ENCODE measurements around the gene LRRC2. TPM values are rescaled to one million over a fixed set of nuclear protein-coding genes. Genes with fewer than 3 reads are reported as not detected.

LRRC2 gene
- total and polyA plus RNA-seq, 2 of the 13 experiments (the other 11 are each of a cell fraction or from before 2014, with no cell fraction given) = 0.27 to 0.58 TPM

DNA sequence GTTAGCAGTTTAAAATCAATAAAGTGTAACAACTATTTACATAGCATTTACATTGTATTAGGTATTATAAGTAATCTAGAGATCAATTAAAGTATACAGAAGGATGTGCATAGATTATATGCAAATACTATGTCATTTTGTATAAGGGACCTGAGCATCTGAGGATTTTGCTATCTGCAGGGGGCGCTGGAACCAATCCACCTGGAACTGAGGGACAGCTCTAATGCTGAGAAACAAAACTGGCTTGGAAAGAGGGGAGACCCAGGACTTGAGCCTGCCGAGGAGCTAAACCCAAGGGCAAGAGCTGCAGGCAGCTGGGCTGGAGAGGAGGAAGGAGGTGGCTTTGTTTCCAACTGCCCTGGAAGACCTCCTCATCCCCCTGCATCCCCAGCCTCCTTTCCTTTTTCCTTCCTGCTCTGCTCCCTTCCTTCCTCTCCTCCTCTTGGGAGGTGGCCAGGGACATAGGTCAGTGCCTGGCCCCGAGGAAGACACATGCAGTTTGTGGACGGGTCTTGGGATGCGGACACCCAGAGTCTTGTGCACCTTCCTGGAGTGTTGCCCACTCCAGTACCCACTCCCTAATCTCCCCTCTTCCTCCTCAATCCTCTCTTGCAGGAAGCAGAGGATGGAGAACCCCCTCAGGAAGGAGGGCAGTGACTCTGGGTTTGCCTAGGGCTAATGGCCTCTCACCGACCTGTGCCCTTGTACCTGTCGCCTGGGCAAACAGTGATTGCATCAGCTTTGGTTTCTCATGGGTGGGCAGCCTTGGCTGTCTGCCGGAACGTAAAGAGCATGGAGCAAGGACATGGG is 69.2 kb downstream of the LRRC2 start:
- ChIA-PET POLR2A (no interaction called here), CTCF (ENCODE audit: low intra/inter-chr PET ratio, low total read pairs) (interaction anchor here (1.3 kb wide), 1 partner anchor 8 kb away, joined by 3 read pairs; no protein-coding TSS in a partner anchor)
- no TSS peak for BruUV-seq (replicated peaks)
- H3K4me1 ChIP-seq (ENCODE audit: insufficient read depth, low read length) = peaks cover 13% of the 10 kb centered on the region
- no peaks in the 10 kb centered on the region for H3K36me3 ChIP-seq (replicated peaks in 1 of 2; ENCODE audit: control insufficient read depth in 1 of 2, insufficient read depth in 2 of 2, low read length in 2 of 2)
- H3K4me2 ChIP-seq (ENCODE audit: low read depth, low read length) = peak overlapping the region; percentile 34
- H3K27me3 ChIP-seq (ENCODE audit: control insufficient read depth in 1 of 2, insufficient read depth in 2 of 2, low read length in 2 of 2) = peaks cover 0 to 1% of the 10 kb centered on the region in 2 experiments; a peak in 1 of 5 replicates
- H3K79me2 ChIP-seq (ENCODE audit: insufficient read depth, low read length) = no peaks in the 10 kb centered on the region
- ATAC-seq = peak; percentile 62
- no peak overlapping the region for H3K4me3 ChIP-seq (replicated peaks in 1 of 3; ENCODE audit: insufficient read depth in 1 of 3, low read depth in 2 of 3, low read length in 3 of 3)
- no peak overlapping the region for H3K9ac ChIP-seq (ENCODE audit: insufficient read depth, low read depth, low read length)
- H3K9me3 ChIP-seq (ENCODE audit: low read length) = no peaks in the 10 kb centered on the region
- H2AFZ ChIP-seq (ENCODE audit: low read length) = no peak overlapping the region
- no peak for FAIRE-seq
- intact Hi-C loops (cut with micrococcal nuclease; ENCODE audit: unreplicated experiment) (no loop called here), in situ Hi-C loops (cut with HindIII; ENCODE audit: extremely low pct_ligation_motif_present, low pct_unique_long_range_greater_than_20kb) (no loop called here)
- H3K27ac ChIP-seq (ENCODE audit: extremely low read length, insufficient read depth, low read length) = no peak overlapping the region
- 13% methylated on average over 8 of the region's 9 CpGs for WGBS (ENCODE audit: low lambda C conversion rate)
- 0 out of 2 replicates have a peak, but pooled peaks cover 3% of the 10 kb centered on the region for H4K20me1 ChIP-seq (ENCODE audit: insufficient read depth, low read length)
- no peak for DNase-seq (ENCODE audit: low spot score)
- TF ChIP-seq STAG1 (CRISPR knock-in tag; IDR thresholded peaks at IDR 0.05) = no peak
- TF ChIP-seq CEBPB (IDR thresholded peaks at IDR 0.05; ENCODE audit: borderline replicate concordance, low read depth, low read length) = peak; percentile 21; the same call in 1 of the 2 replicates
- TF ChIP-seq, protein P1, sequence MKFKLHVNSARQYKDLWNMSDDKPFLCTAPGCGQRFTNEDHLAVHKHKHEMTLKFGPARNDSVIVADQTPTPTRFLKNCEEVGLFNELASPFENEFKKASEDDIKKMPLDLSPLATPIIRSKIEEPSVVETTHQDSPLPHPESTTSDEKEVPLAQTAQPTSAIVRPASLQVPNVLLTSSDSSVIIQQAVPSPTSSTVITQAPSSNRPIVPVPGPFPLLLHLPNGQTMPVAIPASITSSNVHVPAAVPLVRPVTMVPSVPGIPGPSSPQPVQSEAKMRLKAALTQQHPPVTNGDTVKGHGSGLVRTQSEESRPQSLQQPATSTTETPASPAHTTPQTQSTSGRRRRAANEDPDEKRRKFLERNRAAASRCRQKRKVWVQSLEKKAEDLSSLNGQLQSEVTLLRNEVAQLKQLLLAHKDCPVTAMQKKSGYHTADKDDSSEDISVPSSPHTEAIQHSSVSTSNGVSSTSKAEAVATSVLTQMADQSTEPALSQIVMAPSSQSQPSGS (CRISPR knock-in tag; IDR thresholded peaks at IDR 0.05) = no peak
- TF ChIP-seq, protein P2, sequence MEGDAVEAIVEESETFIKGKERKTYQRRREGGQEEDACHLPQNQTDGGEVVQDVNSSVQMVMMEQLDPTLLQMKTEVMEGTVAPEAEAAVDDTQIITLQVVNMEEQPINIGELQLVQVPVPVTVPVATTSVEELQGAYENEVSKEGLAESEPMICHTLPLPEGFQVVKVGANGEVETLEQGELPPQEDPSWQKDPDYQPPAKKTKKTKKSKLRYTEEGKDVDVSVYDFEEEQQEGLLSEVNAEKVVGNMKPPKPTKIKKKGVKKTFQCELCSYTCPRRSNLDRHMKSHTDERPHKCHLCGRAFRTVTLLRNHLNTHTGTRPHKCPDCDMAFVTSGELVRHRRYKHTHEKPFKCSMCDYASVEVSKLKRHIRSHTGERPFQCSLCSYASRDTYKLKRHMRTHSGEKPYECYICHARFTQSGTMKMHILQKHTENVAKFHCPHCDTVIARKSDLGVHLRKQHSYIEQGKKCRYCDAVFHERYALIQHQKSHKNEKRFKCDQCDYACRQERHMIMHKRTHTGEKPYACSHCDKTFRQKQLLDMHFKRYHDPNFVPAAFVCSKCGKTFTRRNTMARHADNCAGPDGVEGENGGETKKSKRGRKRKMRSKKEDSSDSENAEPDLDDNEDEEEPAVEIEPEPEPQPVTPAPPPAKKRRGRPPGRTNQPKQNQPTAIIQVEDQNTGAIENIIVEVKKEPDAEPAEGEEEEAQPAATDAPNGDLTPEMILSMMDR (CRISPR knock-in tag; IDR thresholded peaks at IDR 0.05) = peak; percentile 30; the same call in 1 of the 2 replicates
- peak; percentile 69 for TF ChIP-seq CEBPG (CRISPR knock-in tag; IDR thresholded peaks at IDR 0.05)
- no peak for TF ChIP-seq ZNF605 (CRISPR knock-in tag; IDR thresholded peaks at IDR 0.05)
- no peak for TF ChIP-seq ZNF746 (CRISPR knock-in tag; IDR thresholded peaks at IDR 0.05)
- TF ChIP-seq, protein P3, sequence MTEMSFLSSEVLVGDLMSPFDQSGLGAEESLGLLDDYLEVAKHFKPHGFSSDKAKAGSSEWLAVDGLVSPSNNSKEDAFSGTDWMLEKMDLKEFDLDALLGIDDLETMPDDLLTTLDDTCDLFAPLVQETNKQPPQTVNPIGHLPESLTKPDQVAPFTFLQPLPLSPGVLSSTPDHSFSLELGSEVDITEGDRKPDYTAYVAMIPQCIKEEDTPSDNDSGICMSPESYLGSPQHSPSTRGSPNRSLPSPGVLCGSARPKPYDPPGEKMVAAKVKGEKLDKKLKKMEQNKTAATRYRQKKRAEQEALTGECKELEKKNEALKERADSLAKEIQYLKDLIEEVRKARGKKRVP (CRISPR knock-in tag; IDR thresholded peaks at IDR 0.05) = peak in 1 of 2 experiments; percentile 93; a peak in 2 of 4 replicates
- TF ChIP-seq ZNF660 (CRISPR knock-in tag; IDR thresholded peaks at IDR 0.05; ENCODE audit: borderline replicate concordance, low read depth) = no peak
- TF ChIP-seq, protein P4, sequence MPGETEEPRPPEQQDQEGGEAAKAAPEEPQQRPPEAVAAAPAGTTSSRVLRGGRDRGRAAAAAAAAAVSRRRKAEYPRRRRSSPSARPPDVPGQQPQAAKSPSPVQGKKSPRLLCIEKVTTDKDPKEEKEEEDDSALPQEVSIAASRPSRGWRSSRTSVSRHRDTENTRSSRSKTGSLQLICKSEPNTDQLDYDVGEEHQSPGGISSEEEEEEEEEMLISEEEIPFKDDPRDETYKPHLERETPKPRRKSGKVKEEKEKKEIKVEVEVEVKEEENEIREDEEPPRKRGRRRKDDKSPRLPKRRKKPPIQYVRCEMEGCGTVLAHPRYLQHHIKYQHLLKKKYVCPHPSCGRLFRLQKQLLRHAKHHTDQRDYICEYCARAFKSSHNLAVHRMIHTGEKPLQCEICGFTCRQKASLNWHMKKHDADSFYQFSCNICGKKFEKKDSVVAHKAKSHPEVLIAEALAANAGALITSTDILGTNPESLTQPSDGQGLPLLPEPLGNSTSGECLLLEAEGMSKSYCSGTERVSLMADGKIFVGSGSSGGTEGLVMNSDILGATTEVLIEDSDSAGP (CRISPR knock-in tag; IDR thresholded peaks at IDR 0.05; ENCODE audit: borderline replicate concordance) = 0 out of 2 replicates have a peak, but pooled peaks have one; percentile 15
- peak; percentile 69 for TF ChIP-seq RARA (CRISPR knock-in tag; IDR thresholded peaks at IDR 0.05)
- TF ChIP-seq NR2F6 (IDR thresholded peaks at IDR 0.05) = no peak
- TF ChIP-seq NR2F6 (CRISPR knock-in tag; IDR thresholded peaks at IDR 0.05) = no peak
- no peak for TF ChIP-seq TARDBP (CRISPR knock-in tag; IDR thresholded peaks at IDR 0.05)
- TF ChIP-seq, protein P5, sequence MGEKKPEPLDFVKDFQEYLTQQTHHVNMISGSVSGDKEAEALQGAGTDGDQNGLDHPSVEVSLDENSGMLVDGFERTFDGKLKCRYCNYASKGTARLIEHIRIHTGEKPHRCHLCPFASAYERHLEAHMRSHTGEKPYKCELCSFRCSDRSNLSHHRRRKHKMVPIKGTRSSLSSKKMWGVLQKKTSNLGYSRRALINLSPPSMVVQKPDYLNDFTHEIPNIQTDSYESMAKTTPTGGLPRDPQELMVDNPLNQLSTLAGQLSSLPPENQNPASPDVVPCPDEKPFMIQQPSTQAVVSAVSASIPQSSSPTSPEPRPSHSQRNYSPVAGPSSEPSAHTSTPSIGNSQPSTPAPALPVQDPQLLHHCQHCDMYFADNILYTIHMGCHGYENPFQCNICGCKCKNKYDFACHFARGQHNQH (CRISPR knock-in tag; IDR thresholded peaks at IDR 0.05) = no peak

All from HepG2 (cell line).